HG03354 (cell line): ENCODE measurements around the gene GPRC5D.

Experiments used
- ATAC-seq: cut with Tn5 transposase; IDR thresholded peaks from one replicate; pipeline ENCODE4 v1.9.1; 2021; ENCODE audit warnings: mild to moderate bottlenecking; ENCODE audit not compliant: unreplicated experiment, poor library complexity, severe bottlenecking

GPRC5D gene

DNA sequence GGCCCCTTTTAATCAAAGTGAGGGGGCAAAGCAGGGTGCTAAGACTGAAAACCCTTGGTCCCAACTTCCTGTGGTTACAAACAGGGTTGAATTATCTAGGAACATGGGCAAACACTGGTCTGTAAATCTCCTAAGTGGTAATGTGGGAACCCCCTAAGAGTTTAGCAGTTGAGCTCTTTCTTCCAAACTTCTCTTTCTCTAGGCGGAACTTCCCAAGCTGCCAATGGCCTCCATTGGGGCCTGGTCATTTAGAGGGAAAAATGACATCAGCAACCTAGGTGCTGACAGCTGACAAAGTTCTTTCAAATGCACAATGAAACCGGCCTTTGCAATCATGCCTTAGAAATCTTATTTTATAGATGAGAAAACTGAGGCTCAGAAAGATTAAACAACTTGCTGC lies 30.4 kb upstream of the GPRC5D start:
- no peak for ATAC-seq

DNA sequence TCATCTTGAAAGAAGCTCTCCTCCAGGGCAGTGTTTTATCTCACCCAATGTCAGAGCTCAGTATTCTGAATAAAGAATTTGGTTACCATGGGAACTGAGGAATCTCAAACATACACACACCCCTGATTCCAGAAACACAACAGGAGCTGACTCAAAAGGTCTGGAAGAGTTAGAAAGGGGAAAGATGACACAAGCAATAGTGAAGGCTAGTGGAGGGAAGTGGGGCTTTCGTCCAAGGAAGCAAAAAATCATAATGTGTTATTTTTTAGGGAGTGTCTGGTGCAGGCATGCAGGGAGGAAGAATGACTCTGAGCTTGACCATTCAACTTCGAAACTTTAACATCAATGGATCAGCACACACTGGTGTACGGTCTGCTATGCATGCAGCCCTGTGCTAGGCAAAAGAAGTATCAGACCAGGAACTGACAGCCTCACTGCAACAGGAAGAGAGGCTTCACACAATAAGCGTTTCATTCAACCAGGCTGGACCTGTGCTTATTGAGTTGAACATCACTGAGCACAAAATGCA lies 27.8 kb upstream of the GPRC5D start:
- ATAC-seq = no peak

DNA sequence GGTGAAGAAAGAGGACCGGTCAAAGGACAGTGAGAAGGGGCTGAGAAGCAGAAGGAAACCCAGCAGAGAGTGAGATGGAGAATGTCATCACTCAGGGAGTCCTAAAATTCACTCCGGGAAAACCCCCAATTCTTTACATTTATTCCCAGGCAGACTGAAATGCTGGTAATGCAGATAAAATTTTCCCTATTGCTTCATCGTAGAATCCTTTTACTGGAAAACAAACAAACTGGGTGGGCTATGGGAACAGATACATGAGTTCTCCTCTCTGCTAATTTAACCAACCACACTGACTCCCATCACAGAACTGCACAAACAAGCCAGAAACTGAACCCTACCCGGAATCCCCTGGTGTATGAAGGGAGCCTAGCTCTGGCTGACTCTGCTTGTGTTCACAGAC lies 27.2 kb upstream of the GPRC5D start:
- ATAC-seq = no peak

DNA sequence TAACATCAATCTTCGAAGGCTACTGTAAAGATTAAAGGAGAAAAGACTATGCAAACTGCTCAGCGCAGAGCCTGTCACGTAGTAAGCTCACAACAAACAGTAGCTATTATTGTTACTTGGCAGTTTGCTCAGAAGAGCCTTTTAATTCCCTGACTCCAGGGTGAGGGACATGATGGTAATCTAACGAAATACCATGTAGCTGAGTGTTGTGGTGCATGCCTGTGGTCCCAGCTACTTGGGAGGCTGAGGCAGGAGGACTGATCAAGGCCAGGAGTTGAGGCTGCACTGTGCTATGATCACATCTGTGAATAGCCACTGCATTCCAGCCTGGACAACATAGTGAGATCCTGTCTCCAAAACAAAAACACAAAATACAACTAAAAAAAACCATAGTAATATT lies 25.3 kb upstream of the GPRC5D start:
- ATAC-seq = no peak

- no peak for ATAC-seq
Measured at GRCh38 chr12:12976366-12976765, 24.4 kb upstream of the GPRC5D start.

GRCh38 chr12:12975322-12976077 lies 23.5 kb upstream of the GPRC5D start:
- no peak for ATAC-seq

GRCh38 chr12:12974211-12974610 lies 22.2 kb upstream of the GPRC5D start:
- no peak for ATAC-seq

DNA sequence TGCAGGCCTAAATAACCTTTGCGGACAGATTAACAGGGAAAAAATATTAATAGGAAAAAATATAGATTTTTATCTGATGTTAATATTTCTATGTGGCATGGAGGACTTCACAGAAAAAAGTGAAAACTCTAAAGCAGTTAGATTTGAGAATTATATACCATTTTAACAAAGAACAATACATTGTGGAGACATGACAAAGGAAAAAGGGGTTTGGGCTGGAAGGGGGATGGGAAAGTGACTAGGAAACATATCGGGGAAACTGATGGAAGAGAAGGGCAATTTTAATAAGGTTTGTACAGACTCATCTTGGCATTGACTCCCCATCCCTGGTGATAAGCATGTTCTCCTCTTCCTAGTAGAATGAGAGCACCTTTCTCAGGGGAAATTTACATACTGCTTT lies 21.0 kb upstream of the GPRC5D start:
- ATAC-seq = no peak

DNA sequence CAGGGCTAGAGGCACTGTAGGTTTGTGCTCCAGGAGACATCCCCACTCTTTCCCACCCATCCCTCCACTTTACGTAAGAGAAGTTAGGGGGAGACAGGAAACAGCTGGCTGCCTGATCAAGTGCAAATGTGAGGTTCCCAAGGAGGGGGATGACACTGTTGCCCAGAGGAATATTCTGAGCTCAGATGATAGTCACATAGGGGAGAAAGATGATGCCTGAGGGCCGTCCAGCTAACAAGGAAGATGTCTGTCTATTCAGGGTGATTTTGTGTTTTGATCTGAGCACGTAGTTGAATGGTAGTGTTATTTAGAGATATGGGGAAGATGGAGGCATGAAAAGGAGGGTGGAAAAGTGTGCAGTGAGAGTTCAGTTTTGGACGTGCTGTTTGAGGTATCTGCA lies 13.9 kb upstream of the GPRC5D start:
- ATAC-seq = no peak

- no peak for ATAC-seq
Measured at GRCh38 chr12:12964255-12964654, 12.3 kb upstream of the GPRC5D start.

GRCh38 chr12:12960639-12961209 lies 8.8 kb upstream of the GPRC5D start:
- no peak for ATAC-seq

GRCh38 chr12:12958886-12959285 lies 6.9 kb upstream of the GPRC5D start:
- no peak for ATAC-seq

GRCh38 chr12:12954878-12955625 lies 3.1 kb upstream of the GPRC5D start:
- no peak for ATAC-seq

- ATAC-seq = no peak
Measured at GRCh38 chr12:12954356-12954755, 2.4 kb upstream of the GPRC5D start.

DNA sequence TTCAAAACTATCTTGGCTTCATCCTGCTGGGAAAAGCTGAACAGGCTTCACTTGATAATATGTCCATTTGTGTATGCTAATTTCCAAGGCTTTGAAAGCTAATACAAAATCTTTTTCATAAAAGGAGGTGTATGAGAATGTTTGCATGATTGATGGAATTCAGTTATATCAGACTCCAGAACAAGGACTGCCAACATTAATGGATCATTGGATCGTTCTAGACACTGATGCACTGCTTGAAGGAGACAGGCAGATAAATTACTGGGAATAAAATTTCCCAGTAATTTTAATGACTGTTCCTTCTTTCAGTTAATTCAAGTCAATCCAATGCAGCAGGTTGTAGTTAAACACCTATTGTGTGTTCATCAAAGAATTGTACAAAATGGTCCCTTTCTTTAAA lies 466 bp downstream of the GPRC5D start:
- ATAC-seq = no peak

- no peak for ATAC-seq
Measured at GRCh38 chr12:12947902-12948301, 4.1 kb downstream of the GPRC5D start.

GRCh38 chr12:12946686-12947355 lies 5.1 kb downstream of the GPRC5D start:
- ATAC-seq = no peak

GRCh38 chr12:12945591-12945990 lies 6.4 kb downstream of the GPRC5D start:
- ATAC-seq = no peak

DNA sequence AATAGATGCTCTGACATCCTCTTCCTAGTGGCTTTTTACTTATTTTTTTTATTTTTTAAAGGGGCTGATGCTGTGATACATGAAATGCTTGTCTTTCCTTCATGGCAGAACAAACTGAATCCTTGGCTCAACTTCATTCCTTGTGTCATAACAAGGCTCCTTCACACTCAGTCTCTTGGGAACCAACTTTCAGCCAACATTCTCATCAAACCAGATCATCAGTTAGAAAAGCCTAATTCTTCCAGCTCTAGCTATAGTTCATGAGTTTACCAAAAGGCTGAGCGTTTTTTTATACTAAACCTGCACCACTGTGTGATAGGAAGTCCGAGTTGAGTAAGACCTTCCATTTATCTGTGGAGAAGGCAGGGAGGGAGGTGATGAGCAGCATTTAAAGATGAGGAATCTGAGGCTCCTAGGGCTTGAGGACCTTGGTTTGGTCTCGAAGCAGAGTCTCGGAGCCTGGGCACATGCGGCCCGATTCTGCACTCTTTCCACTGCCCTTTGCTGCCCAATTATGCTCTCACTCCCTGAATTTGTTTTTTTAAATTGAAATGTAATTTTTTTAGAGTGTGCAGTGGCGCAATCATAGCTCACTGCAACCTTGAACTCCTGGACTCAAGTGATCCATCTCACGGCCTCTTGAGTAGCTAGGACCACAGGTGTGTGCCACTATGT lies 8.2 kb downstream of the GPRC5D start:
- ATAC-seq = no peak
